Measurements from ENCODE around the gene ANKRD17.

DNA sequence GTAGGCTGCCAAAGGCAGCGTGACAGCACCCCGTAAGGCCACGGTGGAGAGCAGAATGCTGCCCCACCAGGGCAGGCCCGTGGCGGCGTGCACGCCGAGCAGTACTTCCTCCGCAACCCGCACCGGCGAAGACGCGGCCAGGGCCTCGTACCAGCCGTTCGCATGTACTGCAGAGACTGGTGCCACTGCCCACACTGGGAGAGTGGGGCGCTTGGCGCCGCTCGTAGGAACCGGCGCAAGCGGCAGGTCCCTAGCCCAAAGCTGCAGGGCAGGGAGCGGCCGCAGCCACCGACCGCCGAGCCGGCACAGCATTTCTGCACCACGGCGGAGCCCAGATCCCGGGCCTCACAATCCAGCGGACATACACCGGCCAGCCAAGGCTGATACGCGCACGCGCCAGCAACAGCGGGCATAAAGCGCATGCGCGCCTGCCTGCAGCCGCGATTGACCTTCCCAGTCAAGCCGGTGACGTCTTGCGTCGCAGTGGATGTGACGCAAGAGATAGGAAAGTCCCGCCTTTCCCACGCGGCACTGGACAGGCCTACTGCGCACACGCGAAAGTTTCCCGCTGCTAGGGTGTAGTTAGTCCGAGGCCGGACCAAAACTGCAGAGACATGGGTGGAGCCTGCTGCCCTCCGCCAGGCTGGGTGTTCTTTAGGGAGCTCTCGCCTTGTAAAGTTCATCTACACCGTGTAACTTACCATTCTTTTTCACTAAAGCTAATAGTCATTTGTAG is 189.1 kb downstream of the ANKRD17 start, which contains the start of gene COX18:
- TF ChIP-seq EZH2 (IDR thresholded peaks at IDR 0.05; ENCODE audit: low read length, unreplicated experiment), result no peak
- TF ChIP-seq, protein P1, sequence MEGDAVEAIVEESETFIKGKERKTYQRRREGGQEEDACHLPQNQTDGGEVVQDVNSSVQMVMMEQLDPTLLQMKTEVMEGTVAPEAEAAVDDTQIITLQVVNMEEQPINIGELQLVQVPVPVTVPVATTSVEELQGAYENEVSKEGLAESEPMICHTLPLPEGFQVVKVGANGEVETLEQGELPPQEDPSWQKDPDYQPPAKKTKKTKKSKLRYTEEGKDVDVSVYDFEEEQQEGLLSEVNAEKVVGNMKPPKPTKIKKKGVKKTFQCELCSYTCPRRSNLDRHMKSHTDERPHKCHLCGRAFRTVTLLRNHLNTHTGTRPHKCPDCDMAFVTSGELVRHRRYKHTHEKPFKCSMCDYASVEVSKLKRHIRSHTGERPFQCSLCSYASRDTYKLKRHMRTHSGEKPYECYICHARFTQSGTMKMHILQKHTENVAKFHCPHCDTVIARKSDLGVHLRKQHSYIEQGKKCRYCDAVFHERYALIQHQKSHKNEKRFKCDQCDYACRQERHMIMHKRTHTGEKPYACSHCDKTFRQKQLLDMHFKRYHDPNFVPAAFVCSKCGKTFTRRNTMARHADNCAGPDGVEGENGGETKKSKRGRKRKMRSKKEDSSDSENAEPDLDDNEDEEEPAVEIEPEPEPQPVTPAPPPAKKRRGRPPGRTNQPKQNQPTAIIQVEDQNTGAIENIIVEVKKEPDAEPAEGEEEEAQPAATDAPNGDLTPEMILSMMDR (conservative IDR thresholded peaks at IDR 0.05; ENCODE audit: low read depth, low read length), result no peak
